Epidermal melanocyte (primary cell): ENCODE data around the gene VIPR2.

Experiments
- DNase-seq: peaks from one replicate; pipeline ENCODE4 v3.0.0; 2011; ENCODE audit warnings: low spot score; ENCODE audit not compliant: insufficient read length

Gene VIPR2

DNA sequence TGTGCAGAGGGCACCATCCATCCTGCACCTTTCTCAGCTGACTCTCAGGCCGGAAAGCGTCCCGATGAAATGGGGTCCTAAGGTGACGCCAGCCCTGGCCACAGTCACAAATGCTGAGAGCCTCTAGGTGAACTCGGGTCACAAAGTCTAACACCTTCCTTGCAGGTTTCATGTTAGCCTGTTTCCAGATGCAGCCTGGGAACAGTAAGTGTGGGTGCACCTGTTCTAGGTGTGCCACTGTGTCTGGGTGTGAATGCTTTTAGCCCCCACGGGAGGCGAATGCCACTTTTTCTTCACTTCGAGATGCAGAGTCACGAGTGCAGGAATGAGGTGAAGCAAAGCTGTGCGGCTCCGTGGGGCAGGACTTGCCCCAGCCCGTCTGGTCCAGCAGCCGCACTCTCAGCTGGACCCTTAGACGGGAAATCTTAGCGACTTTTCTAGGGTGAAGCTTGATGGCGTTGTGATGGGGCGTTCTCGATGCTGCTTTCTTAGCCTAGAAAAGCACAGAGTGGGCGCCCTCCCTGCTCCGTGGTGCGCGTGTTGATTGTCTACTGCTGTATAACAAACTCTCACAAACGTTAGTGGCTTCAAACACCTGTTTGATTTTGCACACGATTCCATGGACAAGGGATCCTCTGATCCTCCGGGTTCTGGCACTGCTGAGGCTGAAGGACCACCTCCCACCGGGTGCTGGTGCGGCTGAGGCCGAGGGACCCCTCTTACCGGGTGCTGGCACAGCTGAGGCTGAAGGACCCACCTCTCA lies 13.6 kb upstream of the VIPR2 start:
- DNase-seq = no peak

DNA sequence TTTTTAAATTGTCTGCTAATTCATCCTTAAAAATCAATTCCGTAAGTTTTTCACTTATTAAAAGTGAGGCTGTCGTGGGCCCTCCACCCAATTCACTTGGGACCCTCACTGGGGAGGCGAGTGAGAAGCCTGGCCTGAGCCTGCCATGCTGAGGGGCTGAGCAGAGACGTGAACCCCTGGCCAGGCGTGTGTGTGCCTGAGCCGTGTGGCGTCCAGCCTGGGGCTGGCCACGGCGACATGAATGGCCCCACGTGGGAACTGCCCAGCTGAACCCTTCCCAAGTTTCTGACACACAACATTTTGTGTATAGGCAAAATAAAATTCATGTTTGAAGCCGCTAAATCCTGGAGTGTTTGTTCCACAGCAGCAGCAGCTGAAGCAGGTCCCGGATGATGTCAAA lies 13.0 kb upstream of the VIPR2 start:
- DNase-seq = no peak

DNA sequence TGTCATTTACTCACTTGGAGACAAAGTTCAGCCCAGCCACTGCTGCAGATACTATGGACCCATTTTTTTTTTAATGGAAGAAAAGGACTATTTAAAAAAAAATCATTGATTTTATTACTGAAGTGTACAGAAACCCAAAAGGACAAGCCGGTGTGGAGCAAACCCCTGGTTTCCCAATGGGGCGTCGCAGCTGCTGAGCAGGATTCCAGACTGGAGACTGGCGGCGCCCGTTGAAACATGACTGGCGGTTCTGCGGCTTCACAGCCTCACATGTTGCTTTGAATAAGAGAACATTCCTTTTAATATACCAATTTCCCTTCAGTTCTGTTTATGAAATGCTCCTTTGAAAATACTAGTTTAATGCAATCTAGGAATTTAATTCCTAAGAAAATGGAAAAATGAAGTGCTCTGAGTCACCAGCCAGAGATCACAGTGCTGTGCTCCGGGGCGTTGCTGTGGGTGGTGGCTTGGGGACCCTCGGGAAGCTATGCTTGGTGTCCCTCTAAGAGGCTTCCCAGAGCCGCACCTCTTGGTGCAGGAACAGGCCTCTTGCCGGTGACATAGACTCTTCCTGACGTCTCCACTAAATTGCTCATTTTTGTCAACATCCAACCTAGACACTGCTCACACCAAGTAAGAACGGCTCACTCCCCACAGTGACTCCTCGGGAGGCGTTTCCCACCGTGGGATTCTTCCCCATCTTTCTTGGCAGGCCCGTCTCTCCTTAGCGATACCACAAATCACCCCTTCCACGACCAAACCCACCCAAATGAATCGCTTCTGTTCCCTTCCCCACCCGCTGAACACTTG lies 12.0 kb upstream of the VIPR2 start:
- no peak for DNase-seq

DNA sequence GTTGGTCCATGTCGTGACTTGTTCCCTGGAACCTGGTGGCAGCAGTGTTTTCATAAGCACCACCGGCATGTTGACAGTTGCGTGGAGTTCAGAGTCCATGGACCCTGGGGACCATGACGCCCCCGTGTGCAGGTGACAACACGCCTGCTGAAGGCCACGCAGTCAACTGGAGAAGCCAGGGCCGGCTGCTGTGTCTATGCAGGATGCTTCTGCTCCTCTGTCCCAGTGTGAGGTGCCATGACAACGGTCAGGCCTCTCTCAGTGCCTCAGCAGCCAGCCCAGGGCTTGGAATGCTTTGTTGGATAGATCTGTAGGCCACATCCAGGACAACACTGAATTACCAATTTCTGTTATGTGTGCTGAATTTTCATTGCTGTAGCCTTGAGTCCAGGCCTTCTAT lies 10.7 kb upstream of the VIPR2 start:
- DNase-seq = no peak

DNA sequence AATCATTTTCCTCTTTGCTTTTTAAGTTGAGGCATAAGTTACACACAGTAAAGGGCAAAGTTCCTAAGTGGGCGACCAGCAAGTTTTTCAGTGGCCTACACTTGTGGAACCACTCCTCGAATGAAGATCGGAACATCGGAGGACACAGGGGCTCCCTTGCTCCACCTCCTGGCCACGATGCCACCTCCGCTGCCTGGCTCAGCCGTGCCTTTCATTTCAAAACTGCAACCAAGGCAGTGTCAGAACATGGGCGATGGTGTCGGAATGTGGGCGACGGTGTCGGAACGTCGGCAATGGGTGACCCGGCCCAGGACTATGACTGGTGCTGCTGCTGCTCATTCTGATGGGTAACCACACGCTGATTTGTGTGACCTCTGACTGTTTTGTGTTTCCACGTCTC lies 9.6 kb upstream of the VIPR2 start:
- no peak for DNase-seq

DNA sequence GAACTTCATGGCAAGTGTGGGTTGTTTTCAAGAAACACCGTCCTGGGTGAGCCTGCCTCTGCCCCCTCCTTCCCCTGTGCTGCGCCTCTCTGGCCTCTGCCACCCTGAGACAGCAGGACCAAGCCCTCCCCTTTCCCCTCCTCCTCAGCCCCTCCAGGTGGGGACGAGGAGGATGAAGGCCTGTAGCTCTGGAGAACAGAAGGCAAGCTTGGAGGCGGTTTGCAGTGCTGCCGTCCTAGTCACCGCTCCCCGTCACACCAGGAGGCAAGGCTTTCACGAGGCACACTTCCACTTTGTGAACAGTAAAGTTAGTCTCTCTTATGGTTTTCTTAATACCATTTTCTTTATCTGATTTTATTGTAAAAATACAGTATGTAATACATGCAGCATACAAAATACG lies 8.8 kb upstream of the VIPR2 start:
- DNase-seq = no peak

DNA sequence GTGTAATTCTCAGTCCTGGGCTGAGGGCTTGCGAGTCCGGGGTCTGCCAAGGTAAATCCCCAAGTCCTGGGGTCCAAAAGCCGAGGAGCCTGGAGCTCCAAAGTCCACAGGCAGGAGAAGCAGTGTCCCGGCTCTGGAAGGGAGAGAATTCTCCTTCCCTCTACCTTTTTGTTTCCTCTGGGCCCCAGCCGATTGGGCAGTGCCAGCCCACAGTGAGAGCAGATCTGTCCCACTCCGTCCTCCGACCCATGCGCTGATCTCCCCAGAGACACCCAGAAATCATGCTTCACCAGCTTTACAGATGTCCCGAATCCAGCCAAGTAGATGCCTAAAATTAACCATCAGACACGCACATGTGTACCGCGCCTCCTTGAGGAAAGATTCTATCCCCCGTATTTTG lies 8.1 kb upstream of the VIPR2 start:
- DNase-seq = no peak

DNA sequence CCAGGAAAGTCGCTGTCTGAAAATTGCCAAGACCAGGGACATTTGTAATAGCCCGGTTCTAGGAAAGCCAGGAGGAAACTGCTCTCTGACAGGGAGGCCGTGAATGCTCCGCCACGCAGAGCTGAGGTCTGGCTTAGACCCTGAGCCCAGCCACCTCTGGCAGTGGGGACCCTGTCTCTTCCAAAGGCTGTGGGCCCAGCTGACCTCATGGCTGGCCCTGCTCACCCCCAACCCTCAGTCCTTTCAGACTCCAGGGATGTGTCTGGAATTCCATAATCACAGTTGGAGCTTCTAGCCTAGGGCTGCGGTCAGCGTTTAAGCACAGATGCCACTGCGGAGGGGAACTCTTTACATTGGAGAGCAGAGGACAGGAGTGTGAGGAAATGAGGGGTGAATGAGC lies 6.6 kb upstream of the VIPR2 start:
- no peak for DNase-seq

DNA sequence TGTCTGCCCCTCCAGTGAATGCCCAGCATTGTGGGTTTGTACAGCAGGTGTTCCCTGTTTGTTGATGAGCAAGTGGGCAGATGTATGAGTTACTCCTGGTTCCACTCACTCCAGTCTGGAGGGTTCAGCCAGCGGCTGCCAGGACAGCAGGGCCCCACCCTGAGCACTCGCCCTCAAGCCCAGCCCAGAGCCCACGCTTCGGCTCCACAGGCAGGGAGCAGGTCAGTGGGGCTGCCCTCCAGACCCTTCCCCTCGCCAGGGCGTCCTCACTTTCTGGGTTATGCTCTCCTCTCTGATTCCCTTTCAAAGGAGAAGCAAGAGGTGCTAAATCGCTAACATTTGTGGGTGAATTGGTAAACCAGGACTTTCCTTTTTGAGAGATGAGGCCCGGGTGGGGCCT lies 4.8 kb upstream of the VIPR2 start:
- DNase-seq = no peak

DNA sequence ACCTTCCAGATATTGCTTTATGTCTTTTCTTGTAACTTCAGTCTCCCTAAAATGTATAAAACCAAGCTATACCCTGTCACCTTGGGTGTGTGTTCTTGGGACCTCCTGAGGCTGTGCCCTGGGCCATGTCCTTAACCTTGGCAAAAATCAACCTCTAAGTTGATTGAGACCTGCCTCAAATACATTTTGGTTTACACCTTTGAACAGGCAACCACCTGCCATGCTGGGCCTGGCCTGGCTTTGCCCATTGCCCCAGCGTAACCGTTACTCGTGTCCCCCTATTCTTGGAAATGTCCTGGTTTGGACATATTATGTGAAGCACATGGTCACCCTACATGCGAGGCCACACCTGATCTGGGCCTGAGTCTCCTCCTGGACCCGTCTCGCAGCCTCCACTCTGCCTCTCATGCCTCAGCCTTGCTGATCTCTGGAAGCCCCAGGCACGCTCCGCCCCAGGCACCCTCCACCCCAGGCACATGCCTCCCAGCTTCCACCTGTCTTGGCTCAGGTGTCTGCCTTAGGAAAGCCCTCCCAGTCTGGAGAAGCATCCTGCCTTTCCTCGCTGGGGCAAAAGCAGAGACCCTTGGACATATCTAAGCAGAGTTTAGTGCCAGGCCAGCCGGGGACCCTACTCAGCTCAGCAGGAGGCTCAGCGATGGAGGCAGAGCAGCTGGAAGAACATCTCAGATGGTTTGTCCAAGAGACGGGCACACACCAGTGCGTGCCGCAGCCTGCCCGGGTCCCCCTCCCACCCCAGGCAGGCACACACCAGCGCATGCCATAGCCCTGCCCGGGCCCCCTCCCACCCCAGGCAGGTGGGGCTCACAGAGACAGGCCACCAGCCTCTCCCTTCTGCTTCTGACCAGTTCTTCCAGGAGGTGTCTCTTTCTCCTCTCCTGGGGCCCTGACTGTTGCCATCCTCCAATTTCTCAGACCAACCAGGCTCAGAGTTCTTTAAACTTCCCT lies 4.0 kb upstream of the VIPR2 start:
- DNase-seq = no peak

DNA sequence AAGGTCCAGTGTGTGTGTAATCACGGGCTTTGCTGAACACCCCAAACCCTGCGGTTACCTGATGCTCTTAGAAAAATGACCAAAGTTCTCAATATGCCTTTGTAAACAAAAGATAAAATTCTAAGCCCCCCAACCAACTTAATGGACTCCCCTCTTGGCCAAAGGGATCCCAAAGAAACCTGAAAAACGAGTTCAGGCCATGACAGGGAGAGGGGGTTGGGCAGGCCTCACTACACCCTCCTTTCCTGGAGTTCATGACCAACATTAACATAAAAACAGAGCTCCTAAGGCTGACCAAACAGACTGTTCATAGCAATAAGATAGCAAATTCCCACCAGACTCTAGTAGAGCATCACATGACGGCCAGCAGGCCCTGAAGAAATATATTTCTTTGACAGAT lies 3.0 kb upstream of the VIPR2 start:
- DNase-seq = no peak

DNA sequence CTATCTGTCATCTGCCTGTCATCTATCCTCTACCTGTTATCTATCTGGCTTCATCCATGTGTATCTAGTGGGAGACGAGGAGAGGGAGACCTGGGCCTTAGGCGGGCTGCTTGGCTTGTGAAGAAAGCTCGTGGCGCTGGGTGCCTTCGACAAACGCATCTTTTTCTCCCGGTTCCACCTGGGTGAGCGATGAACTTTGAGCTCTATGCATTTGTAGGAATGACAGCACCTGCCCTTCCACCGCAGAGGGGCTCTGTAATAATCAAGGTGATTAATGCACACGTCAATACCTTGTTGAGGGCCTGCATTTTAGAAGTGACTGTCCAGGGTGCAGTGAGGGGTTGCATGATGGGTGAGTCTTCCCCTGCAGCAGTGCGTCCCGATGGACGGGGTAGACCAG lies 2.6 kb upstream of the VIPR2 start:
- no peak for DNase-seq

DNA sequence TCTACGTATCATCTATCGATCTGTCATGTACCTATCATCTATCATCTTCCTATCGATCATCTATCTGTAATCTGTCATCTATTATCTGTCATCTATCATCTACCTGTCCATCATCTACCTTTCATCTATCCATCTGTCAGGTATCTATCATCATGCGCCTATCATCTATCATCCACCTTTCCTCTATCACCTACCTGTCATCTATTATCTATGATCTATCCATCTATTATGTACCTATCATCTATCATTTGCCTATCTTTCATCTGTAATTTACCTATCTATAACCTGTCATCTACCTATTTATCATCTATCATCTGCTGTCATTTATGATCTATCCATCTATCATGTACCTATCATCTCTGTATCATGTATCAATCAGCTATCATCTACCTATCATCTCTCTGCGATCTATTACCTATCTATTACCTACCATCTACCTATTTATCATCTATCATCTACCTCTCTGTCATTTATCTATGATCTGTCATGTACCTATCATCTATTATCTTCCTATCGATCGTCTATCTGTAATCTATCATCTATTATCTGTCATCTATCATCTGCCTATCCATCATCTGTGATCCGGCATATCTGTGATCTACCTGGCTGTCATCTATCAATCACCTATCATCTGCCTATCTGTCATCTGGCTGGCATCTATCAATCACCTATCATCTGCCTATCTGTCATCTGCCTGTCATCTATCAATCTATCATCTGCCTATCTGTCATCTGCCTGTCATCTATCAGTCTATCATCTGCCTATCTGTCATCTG lies 1.6 kb upstream of the VIPR2 start:
- DNase-seq = no peak

DNA sequence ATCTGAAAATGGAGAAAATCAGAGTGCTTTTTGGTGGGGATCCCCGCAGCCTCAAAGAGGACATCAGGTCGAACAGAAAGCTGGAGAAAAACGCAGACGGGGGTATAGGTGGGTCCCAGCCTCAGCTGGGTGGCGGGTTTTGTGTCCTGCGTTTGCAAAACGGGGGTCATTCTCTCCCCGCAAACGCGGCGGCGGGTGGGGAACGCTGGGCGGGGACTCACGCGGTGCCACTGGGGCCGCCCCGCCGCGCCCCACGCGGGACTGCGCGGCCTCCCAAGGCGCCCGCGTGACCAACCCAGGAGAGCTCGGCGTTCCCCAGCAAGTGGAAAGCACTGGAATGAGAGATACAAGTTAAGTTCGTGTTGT lies 806 bp upstream of the VIPR2 start:
- DNase-seq = no peak

DNA sequence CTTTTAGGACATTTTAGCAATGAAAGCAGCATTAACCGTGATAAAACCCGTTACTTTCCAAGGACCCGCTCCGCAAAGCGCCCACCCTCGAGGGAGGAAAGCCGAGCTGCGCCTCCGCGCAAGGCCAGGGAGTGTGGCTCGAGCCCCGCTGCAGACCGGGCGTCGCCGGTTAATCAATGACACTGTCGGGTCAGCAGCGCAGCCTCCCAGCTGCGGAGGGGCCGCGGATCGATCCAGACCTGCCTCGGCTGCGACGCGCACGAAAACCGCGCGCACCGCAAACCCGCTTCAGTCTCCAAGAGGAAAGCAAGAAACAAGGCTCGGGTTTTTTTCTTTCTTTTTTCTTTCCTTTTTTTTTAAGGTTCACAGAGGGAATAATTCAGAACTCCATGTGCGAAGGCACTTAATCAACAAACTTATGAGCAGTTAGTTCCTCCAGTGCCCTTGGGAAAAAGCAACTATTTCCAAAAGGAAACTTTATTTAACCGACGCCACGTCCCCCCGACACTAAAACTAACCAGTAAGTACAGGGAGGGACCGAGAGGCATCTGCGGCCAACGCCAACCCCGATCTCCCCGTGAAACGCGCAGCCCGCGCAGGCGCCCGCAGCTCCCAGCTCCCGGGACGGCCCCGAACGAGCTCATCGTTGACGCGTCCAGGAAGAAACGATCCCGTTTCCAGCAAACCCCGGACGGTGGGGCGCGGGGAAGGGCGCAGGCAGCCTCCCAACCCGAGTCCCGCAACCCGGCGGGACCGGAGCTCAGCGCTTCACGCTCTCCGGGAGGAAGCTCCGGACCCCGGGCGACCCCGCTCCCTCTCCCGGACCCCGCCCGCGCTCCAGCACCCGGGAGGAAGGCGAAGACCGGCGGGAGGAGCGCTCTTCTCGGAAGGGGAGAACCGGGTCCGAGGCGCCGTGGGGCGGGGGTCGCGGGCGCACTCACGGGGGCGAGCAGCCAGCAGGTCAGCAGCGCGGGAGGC lies 598 bp downstream of the VIPR2 start:
- DNase-seq = no peak

DNA sequence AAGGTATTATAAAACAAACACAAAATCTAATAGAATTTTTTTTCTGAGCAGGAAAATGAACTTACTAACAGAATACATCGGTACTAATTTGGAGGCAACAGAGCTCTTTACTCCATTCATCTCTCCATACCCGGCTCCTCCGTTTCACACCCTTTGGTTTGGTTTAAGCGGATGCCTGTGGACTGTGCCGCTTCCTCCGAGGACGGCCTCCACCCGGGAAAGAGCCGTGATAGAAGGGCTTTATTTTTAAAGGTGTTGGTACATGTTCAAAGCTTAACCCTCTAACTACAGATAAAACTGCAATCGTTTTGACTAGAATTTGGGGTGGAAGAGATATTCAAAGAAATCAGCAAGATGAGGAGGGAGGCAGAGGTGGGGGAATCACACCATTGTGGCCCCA lies 1.9 kb downstream of the VIPR2 start:
- no peak for DNase-seq

DNA sequence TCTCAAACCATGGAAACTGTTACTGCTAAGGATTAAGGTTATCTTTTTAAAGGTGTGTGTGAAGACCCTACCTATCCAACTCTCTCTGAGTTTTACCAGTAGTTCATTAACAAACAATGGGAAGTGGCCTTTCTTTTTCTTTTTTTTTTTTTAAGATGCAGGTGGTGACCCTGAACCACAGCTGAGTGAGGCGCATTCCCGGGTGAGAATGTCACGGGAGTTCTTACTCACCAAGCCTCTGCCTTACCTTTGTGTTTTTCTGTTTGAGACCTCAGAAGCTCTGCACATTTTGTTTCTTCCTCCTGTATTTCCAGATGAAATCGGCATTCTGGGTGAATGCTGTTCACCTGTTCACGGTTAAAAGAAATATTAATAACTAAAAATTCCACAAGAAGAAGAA lies 2.5 kb downstream of the VIPR2 start:
- no peak for DNase-seq

DNA sequence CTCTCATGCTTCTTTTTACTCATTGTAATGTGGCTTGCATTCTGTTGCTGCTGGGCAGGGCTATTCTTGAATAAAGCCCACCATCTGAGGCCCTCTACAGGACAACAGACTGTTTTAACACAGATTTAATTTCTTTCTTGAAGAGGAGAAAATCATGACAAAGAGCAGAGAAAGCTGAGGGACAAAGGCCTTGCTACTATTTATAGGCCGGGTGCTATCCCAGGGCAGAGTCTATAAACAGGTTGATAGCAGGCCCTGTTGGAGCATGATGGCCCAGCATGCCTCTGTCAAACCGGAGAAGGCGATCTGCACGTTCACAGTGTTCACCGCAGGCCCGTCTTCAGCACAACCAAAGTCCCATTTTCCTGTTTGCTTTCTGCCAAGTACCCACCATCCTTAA lies 3.0 kb downstream of the VIPR2 start:
- no peak for DNase-seq

DNA sequence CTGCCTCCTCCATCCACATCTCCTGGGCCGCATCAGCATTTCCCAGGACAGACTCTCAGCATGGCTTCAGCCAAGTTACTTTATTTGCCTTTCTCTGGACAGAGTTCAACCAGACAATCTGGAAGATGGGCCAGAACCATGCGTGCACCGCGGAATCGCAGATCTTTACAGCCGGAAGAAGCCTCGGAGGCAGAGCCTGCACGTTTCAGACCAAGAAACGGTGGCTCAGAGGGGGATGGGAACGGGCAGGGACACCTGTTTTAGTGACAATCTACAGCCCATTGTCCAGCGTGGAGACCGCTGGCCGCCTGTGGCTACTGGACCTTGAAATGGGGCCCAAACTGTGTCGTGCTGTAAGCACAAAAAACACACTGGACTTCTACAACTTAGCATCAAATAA lies 3.5 kb downstream of the VIPR2 start:
- no peak for DNase-seq
